Measurements from ENCODE around the gene UNC13A.

Gene UNC13A

GRCh38 chr19:17580470-17581144, 107.5 kb downstream of the UNC13A start:
- no peak overlapping the region for H3K27ac ChIP-seq
- TF ChIP-seq, protein P1, sequence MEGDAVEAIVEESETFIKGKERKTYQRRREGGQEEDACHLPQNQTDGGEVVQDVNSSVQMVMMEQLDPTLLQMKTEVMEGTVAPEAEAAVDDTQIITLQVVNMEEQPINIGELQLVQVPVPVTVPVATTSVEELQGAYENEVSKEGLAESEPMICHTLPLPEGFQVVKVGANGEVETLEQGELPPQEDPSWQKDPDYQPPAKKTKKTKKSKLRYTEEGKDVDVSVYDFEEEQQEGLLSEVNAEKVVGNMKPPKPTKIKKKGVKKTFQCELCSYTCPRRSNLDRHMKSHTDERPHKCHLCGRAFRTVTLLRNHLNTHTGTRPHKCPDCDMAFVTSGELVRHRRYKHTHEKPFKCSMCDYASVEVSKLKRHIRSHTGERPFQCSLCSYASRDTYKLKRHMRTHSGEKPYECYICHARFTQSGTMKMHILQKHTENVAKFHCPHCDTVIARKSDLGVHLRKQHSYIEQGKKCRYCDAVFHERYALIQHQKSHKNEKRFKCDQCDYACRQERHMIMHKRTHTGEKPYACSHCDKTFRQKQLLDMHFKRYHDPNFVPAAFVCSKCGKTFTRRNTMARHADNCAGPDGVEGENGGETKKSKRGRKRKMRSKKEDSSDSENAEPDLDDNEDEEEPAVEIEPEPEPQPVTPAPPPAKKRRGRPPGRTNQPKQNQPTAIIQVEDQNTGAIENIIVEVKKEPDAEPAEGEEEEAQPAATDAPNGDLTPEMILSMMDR (conservative IDR thresholded peaks at IDR 0.05), result no peak

DNA sequence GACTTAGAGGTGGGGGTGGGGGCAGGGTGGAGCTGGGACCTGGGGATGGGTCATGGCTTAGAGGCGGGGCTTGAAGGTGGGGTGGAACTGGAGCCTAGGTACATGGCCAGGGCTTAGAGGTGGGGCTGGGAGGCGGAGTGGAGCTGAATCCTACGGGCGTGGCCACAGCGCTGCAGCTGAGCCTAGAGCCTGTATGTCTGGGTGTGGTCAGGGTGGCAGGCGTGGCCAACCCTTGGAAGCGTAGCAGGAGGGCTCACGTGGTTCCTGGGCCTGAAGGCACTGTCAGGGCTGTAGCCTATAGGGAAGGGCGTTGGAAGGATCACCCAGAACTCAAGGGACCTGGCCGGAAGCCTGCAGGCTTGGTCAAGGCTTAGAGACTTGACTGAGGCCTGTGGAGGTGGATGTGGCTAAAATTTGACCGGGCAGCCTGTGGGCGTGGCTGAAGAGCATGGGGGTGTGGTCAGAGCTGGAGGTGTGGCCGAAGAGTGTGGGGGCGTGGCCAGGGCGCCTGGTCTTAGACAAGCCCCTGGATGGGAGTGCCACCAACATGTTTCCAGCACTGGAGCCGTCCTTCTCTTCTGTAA, 108.4 kb downstream of the UNC13A start:
- TF ChIP-seq, protein P1 (conservative IDR thresholded peaks at IDR 0.05), result no peak
- no peak overlapping the region for H3K27ac ChIP-seq

DNA sequence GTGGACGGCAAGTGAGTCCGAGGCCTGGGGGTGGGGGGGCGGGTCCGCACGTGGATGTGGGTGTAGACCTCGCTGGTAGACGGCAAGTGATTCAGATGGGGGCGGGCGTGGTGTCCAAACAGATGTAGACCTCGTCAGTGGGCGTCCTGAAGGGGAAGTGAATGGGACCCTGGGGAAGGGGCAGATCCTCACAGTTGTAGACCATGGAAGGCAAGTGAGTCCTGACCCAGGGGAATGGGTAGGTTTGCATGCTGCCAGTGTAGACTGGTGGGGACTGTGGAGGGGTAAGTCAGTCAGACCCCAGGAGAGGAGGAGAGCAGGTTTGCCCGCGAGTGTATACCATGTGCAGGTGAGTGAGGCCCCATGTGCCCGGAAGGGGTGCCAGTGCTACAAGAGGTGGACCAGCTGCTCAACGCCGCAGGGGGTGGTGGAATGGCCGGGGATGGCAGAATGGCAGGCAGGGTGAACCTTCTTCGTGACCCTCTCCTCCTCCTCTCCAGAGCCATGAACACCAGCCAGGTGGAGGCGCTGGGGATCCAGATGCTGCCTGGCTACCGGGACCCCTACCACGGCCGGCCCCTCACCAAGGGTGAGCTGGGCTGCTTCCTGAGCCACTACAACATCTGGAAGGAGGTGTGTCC, 110.6 kb downstream of the UNC13A start:
- TF ChIP-seq, protein P1 (conservative IDR thresholded peaks at IDR 0.05), result no peak
- H3K27ac ChIP-seq, result no peak overlapping the region

DNA sequence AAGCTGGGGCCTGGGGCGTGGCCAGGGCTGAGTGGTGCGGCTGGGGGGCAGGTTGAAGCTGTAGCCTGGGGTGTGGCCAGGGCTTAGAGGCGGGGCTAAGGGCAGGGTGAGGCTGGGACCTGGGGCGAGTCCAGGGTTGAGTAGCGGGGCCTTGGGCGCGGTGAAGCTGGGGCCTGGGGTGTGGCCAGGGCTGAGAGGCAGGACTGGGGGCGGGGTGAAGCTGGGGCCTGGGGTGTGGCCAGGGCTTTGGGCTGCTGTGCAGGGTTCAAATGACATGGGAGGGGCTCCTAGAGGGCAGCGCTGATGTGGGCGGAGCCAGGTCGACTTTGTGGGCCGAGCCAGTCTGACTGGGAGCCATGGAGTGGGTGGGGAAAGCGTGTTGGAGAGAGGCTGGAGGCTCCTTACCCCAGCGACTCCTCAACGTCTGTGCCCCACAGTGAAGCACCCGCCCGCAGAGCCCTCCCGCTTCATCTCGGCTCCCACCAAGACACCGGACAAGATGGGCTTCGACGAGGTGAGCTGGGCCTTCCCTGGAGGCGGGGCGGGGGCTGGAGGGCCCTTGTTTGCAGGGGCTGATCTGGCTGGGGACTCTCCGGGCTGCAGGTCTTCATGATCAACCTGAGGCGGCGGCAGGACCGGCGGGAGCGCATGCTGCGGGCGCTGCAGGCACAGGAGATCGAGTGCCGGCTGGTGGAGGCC, 111.2 kb downstream of the UNC13A start:
- H3K27ac ChIP-seq, result no peak overlapping the region
- TF ChIP-seq, protein P1 (conservative IDR thresholded peaks at IDR 0.05), result no peak

DNA sequence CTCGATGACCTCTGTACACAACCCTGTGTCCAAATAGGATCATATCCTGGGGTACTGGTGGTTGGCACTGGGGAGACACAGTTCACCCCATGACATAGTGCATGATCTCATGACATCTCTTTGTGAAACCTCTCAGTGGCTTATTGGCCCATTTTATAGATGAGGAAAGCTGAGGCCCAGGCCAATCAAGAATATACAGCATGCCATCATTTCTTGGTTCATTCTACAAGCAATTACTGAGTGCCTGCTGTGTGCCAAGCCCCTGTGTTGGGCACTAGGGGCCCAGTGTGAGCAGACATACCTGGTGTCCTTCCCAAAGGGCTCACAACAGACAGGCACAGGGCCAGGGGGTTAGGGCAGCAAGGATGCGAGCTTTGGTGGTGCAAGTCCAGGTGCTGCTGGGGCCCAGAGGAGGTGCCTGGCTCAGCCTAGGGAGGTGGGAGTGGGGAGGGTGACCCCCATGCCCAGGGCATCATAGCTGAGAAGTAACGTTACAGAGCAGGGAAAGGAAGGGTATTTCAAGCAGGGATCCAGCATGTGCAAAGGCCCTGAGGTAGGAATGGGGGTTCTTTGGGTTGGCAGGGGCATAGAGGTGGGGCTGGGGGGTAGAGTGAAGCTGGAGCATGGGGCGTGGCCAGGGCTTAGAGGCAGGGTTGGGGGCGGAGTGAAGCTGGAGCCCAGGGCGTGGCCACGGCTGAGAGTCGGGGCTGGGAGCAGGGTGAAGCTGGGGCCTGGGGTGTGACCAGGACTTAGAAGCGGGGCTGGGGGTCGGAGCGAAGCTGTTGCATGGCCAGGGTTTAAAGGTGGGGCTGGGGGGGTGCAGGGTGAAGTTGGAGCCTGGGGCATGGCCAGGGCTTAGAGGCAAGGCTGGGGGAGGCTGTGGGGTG, 112.0 kb downstream of the UNC13A start:
- no peak overlapping the region for H3K27ac ChIP-seq
- TF ChIP-seq, protein P1 (conservative IDR thresholded peaks at IDR 0.05), result no peak

GRCh38 chr19:17572638-17573037, 115.5 kb downstream of the UNC13A start:
- TF ChIP-seq, protein P1 (conservative IDR thresholded peaks at IDR 0.05), result no peak
- H3K27ac ChIP-seq, result no peak overlapping the region

Measured in VCaP (cell line).